H1 (cell line): ENCODE measurements around the gene TTBK1. TPM values are rescaled to one million over a fixed set of nuclear protein-coding genes. Genes with fewer than 3 reads are reported as not detected.

Source experiments
- CTCF ChIA-PET: fragments of 300-600 bp; sonication (Branson Sonifier 250); formaldehyde crosslinking; loops from one replicate; lab custom pipeline; 2021; ENCODE audit not compliant: partially characterized antibody; lab: Charles Lee
- POLR2A ChIA-PET: fragments of 300-600 bp; sonication (Branson Sonifier 250); formaldehyde crosslinking; loops from one replicate; lab custom pipeline; 2021; ENCODE audit warnings: inconsistent platforms; ENCODE audit not compliant: partially characterized antibody; lab: Charles Lee
- DNase-seq, 2 experiments: peaks; one replicate each; pipeline versions ENCODE4 v3.0.0 to v3.0.0-alpha.2; 2010 to 2022; ENCODE audit warnings: low spot score in 2 of 2, low read depth in 1 of 2, mixed read lengths in 1 of 2
- FAIRE-seq: peaks from 2 replicates; lab custom pipeline; 2011; peaks lifted over from hg19 to GRCh38; lab: Jason Lieb, UNC
- H2AFZ ChIP-seq: 2 replicates; pipeline ENCODE4 v1.8.1; 2012; ENCODE audit warnings: low read length, inconsistent platforms
- H2AK5ac ChIP-seq: 2 replicates; pipeline ENCODE4 v1.6.1; 2013; ENCODE audit warnings: low read depth, low read length
- H2BK120ac ChIP-seq: replicated peaks from 2 replicates; pipeline ENCODE3; 2013; ENCODE audit warnings: low read depth, low read length, inconsistent platforms
- H2BK12ac ChIP-seq: 2 replicates; pipeline ENCODE4 v1.6.1; 2013; ENCODE audit warnings: low read depth, low read length
- H2BK15ac ChIP-seq: 2 replicates; pipeline ENCODE4 v1.6.1; 2013; ENCODE audit warnings: low read length
- H2BK20ac ChIP-seq: 2 replicates; pipeline ENCODE4 v1.6.1; 2013; ENCODE audit warnings: low read length
- H2BK5ac ChIP-seq: 2 replicates; pipeline ENCODE4 v1.6.1; 2013; ENCODE audit warnings: low read depth, low read length
- H3K14ac ChIP-seq: 2 replicates; pipeline ENCODE4 v1.6.1; 2013; ENCODE audit warnings: inconsistent platforms; ENCODE audit not compliant: insufficient read length
- H3K18ac ChIP-seq: 2 replicates; pipeline ENCODE4 v1.6.1; 2013; ENCODE audit warnings: low read length; ENCODE audit errors: extremely low read depth
- H3K23ac ChIP-seq: 2 replicates; pipeline ENCODE4 v1.6.1; 2013; ENCODE audit warnings: inconsistent platforms; ENCODE audit not compliant: insufficient read length
- H3K23me2 ChIP-seq: 2 replicates; pipeline ENCODE4 v1.6.1; 2013; ENCODE audit warnings: low read depth, low read length
- H3K27ac ChIP-seq: 2 replicates; pipeline ENCODE4 v1.6.1; 2011; ENCODE audit warnings: low read depth, low read length, inconsistent platforms
- H3K27me3 ChIP-seq, 4 experiments: replicated peaks in 1 of 4; 1 replicate in 1 of 4; 2 replicates in 3 of 4; pipeline versions ENCODE4 v1.6.1 to v1.8.1; 2011 to 2013; ENCODE audit warnings: low read length in 3 of 4, mild to moderate bottlenecking in 3 of 4, inconsistent platforms in 2 of 4, mixed read lengths in 2 of 4, moderate library complexity in 1 of 4; ENCODE audit not compliant: control insufficient read depth in 3 of 4, insufficient read depth in 3 of 4; ENCODE audit errors: extremely low read depth in 1 of 4
- H3K36me3 ChIP-seq, 4 experiments: 2 replicates each; pipeline versions ENCODE4 v1.6.1 to v1.8.1; 2011 to 2013; ENCODE audit warnings: mild to moderate bottlenecking in 4 of 4, low read length in 3 of 4, moderate library complexity in 2 of 4, control low read depth in 1 of 4, inconsistent platforms in 1 of 4; ENCODE audit not compliant: insufficient read depth in 4 of 4, control insufficient read depth in 2 of 4
- H3K4ac ChIP-seq: replicated peaks from 2 replicates; pipeline ENCODE3; 2013; ENCODE audit warnings: low read length, low read depth, mixed read lengths, inconsistent platforms; ENCODE audit not compliant: insufficient read length
- H3K4me1 ChIP-seq, 4 experiments: replicated peaks in 1 of 4; 1 replicate in 1 of 4; 2 replicates in 3 of 4; pipeline versions ENCODE4 v1.6.1 to v1.8.1; 2011 to 2013; ENCODE audit warnings: low read length in 3 of 4, inconsistent platforms in 2 of 4, mixed read lengths in 1 of 4; ENCODE audit not compliant: insufficient read depth in 4 of 4, control insufficient read depth in 3 of 4
- H3K4me2 ChIP-seq, 2 experiments: 2 replicates each; pipeline versions ENCODE4 v1.6.1 to v1.8.1; 2011 to 2013; ENCODE audit warnings: low read depth in 2 of 2, low read length in 2 of 2, control low read depth in 1 of 2, inconsistent platforms in 1 of 2, mild to moderate bottlenecking in 1 of 2; ENCODE audit not compliant: insufficient read depth in 1 of 2
- H3K4me3 ChIP-seq, 4 experiments: fragments of 200-600, 300-600 bp in 1 of 4; sonication (generic), shearing (Covaris generic), sonication (Bioruptor Twin) in 1 of 4; 2 replicates each; pipeline versions ENCODE4 v1.5.1 to v1.8.1; 2011 to 2016; ENCODE audit warnings: low read length in 4 of 4, low read depth in 3 of 4, control low read depth in 2 of 4, inconsistent platforms in 2 of 4, mild to moderate bottlenecking in 2 of 4, mixed read lengths in 1 of 4, moderate library complexity in 1 of 4; ENCODE audit not compliant: insufficient read depth in 2 of 4; ENCODE audit errors: extremely low read depth in 1 of 4
- H3K56ac ChIP-seq: replicated peaks from 2 replicates; pipeline ENCODE3; 2013; ENCODE audit warnings: low read depth, mild to moderate bottlenecking, mixed read lengths, low read length, inconsistent platforms; ENCODE audit not compliant: insufficient read length
- H3K79me1 ChIP-seq: 2 replicates; pipeline ENCODE4 v1.6.1; 2013; ENCODE audit warnings: low read depth, low read length, control low read depth
- H3K79me2 ChIP-seq, 2 experiments: 2 replicates each; pipeline versions ENCODE4 v1.6.1 to v1.8.1; 2012 to 2013; ENCODE audit warnings: low read length in 2 of 2, mild to moderate bottlenecking in 2 of 2, inconsistent platforms in 1 of 2; ENCODE audit not compliant: insufficient read depth in 2 of 2, control insufficient read depth in 1 of 2
- H3K9ac ChIP-seq, 4 experiments: replicated peaks in 1 of 4; 1 replicate in 1 of 4; 2 replicates in 3 of 4; pipeline versions ENCODE4 v1.6.1 to v1.8.1; 2011 to 2013; ENCODE audit warnings: low read depth in 3 of 4, low read length in 3 of 4, control low read depth in 2 of 4, mild to moderate bottlenecking in 2 of 4, moderate library complexity in 2 of 4, inconsistent platforms in 1 of 4; ENCODE audit errors: extremely low read depth in 1 of 4
- H3K9me3 ChIP-seq, 2 experiments: 2 replicates each; pipeline versions ENCODE4 v1.6.1 to v1.8.1; 2012 to 2013; ENCODE audit warnings: mild to moderate bottlenecking in 2 of 2, moderate library complexity in 2 of 2, control low read depth in 1 of 2, inconsistent platforms in 1 of 2, low read depth in 1 of 2, low read length in 1 of 2, mixed read lengths in 1 of 2; ENCODE audit not compliant: insufficient read depth in 2 of 2
- H4K20me1 ChIP-seq, 2 experiments: replicated peaks in 1 of 2; 2 replicates each; pipeline versions ENCODE3 to v1.8.1; 2011 to 2013; ENCODE audit warnings: inconsistent platforms in 2 of 2, low read length in 2 of 2, mild to moderate bottlenecking in 1 of 2; ENCODE audit not compliant: insufficient read depth in 2 of 2, control insufficient read depth in 1 of 2
- H4K5ac ChIP-seq: 2 replicates; pipeline ENCODE4 v1.6.1; 2013; ENCODE audit warnings: low read length, low read depth, mixed read lengths, inconsistent platforms; ENCODE audit not compliant: insufficient read length
- H4K8ac ChIP-seq: 2 replicates; pipeline ENCODE4 v1.8.0; 2013; ENCODE audit warnings: mild to moderate bottlenecking, moderate library complexity, low read length, inconsistent platforms; ENCODE audit not compliant: insufficient read depth; ENCODE audit errors: extremely low read depth
- H4K91ac ChIP-seq: replicated peaks from 2 replicates; pipeline ENCODE3; 2013; ENCODE audit warnings: low read length, mixed read lengths, inconsistent platforms; ENCODE audit not compliant: insufficient read length
- ATF3 ChIP-seq: IDR thresholded peaks from 2 replicates; pipeline ENCODE4 v1.6.1; 2011; ENCODE audit warnings: low read depth, mild to moderate bottlenecking, low read length; ENCODE audit not compliant: insufficient read depth
- BRCA1 ChIP-seq: IDR thresholded peaks from 2 replicates; pipeline ENCODE4 v1.6.1; 2012; ENCODE audit warnings: low read depth, low read length, improper control_type of control experiment
- CREB1 ChIP-seq: IDR thresholded peaks from 2 replicates; pipeline ENCODE4 v1.6.1; 2012; ENCODE audit warnings: inconsistent platforms
- CTBP2 ChIP-seq: IDR thresholded peaks from 2 replicates; pipeline ENCODE4 v1.7.0; 2011; ENCODE audit warnings: borderline replicate concordance, mild to moderate bottlenecking, moderate library complexity, mixed read lengths, low read length; ENCODE audit not compliant: insufficient read depth, insufficient read length
- EP300 ChIP-seq, 2 experiments: IDR thresholded peaks; 1 replicate in 1 of 2; 2 replicates in 1 of 2; pipeline ENCODE4 v1.6.1; 2011 to 2012; ENCODE audit warnings: low read depth in 2 of 2, low read length in 2 of 2, mild to moderate bottlenecking in 2 of 2, borderline replicate concordance in 1 of 2, inconsistent platforms in 1 of 2, moderate library complexity in 1 of 2
- GTF2F1 ChIP-seq: IDR thresholded peaks from 2 replicates; pipeline ENCODE4 v1.6.1; 2012; ENCODE audit warnings: low read depth, low read length, improper control_type of control experiment, borderline replicate concordance
- KDM1A ChIP-seq: fragments of 200-600, 300-600 bp; sonication (generic); IDR thresholded peaks from 2 replicates; pipeline ENCODE4 v1.7.1; 2016; ENCODE audit warnings: mild to moderate bottlenecking, low read length, borderline replicate concordance
- SIN3A ChIP-seq, 2 experiments: IDR thresholded peaks in 1 of 2; conservative IDR thresholded peaks in 1 of 2; 2 replicates each; pipeline ENCODE4 v1.6.1; 2011 to 2012; ENCODE audit warnings: low read length in 2 of 2, improper control_type of control experiment in 1 of 2, low read depth in 1 of 2, mild to moderate bottlenecking in 1 of 2
- YY1 ChIP-seq: IDR thresholded peaks from 2 replicates; pipeline ENCODE4 v1.6.1; 2011; ENCODE audit warnings: low read depth, mild to moderate bottlenecking, low read length
- WGBS, 2 experiments: shearing (Covaris generic) in 1 of 2; methylation state at CpG; one replicate each; pipeline versions ENCODE4 v1.1.6 to v1.1.7; 2013 to 2015; ENCODE audit warnings: low lambda C conversion rate in 2 of 2, mixed read lengths in 2 of 2, inconsistent platforms in 1 of 2, low coverage in 1 of 2, missing lambda C conversion rate in 1 of 2; ENCODE audit not compliant: insufficient replicate concordance in 2 of 2, insufficient coverage in 1 of 2, insufficient read length in 1 of 2; ENCODE audit errors: extremely low coverage in 1 of 2, missing lambda C conversion rate in 1 of 2; 5-methylcytosine and 5-hydroxymethylcytosine counted together
- polyA plus RNA-seq, 7 experiments: library from polyadenylated mRNA; depleted of rRNA in 3 of 7; stranded (reverse) in 5 of 7; unstranded in 2 of 7; fragments of >200 nt in 5 of 7; fragments of 200-250 nt in 2 of 7; gene quantifications; 1 replicate in 5 of 7; 2 replicates in 1 of 7; 4 replicates in 1 of 7; pipeline versions ENCODE4 v1.2.1 to v1.2.3, GENCODE V29; 2011 to 2013; ENCODE audit warnings: missing spikeins in 2 of 7, mixed read lengths in 2 of 7
- total RNA-seq: library from RNA; stranded (reverse); fragmentation: NEBNext Ultra II Directional; extraction: Animal tissue kit (Norgen Biotek cat#: 25700); gene quantifications from 2 replicates; pipeline ENCODE4 v1.2.1, GENCODE V29; 2021
- TF ChIP-seq, protein P1 (sequence below): IDR thresholded peaks from 2 replicates; pipeline ENCODE4 v1.6.1; 2012; ENCODE audit warnings: low read length, inconsistent platforms

TTBK1 gene
- total and polyA plus RNA-seq, 2 of the 8 experiments (the other 6 are each of a cell fraction or from before 2014, with no cell fraction given), result 0.53 to 1.6 TPM

DNA sequence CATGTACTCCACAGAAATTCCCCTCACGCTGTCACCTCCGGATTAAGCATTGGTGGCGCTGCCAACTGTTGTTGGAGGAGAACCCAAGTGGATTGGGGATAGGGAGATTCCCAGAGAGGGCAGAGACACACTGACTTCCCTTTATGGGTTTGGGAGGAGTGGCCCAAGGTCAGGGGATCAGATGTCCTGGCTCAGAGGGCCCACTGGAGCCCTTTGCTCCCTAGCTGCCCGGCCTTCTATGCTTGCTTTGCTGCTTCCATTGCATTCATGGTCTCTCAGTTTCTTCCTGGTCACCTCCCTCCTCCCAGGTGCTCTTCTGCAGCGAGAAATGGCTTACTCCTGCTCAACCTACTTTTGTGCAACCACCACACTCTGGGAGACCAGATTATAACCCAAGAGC is 46.9 kb upstream of the TTBK1 start:
- WGBS, 2 experiments, result 84% methylated on average over 5 of the region's 5 CpGs; no CpG with 5 or more reads in 1 of the 2 experiments
- Histone ChIP-seq H4K5ac (no peak overlapping the region), H3K4me2 (no peak overlapping the region), H2BK5ac (no peak overlapping the region), H3K27me3 (no peaks in the 10 kb centered on the region), H3K9ac (no peak overlapping the region), H3K23ac (no peak overlapping the region), H3K36me3 (no peaks in the 10 kb centered on the region), H3K23me2 (no peaks in the 10 kb centered on the region), H3K4me3 (no peak overlapping the region), H2AK5ac (no peak overlapping the region), H3K9me3 (no peaks in the 10 kb centered on the region), H2AFZ (no peak overlapping the region), H3K56ac (no peak overlapping the region), H3K4me1 (no peaks in the 10 kb centered on the region), H3K14ac (no peak overlapping the region), H2BK120ac (no peak overlapping the region), H4K8ac (no peak overlapping the region), H2BK20ac (no peak overlapping the region), H2BK15ac (no peak overlapping the region), H3K27ac (no peak overlapping the region), H3K4ac (no peak overlapping the region), H4K91ac (no peak overlapping the region), H3K79me1 (no peaks in the 10 kb centered on the region), H4K20me1 (no peaks in the 10 kb centered on the region), H3K18ac (no peak overlapping the region), H3K79me2 (no peaks in the 10 kb centered on the region), H2BK12ac (no peak overlapping the region)
- CTCF ChIA-PET, result interaction anchor here (0.7 to 1.5 kb wide), 3 partner anchors 16 to 100 kb away, joined by 4 to 10 read pairs (median 5); no protein-coding TSS in a partner anchor
- POLR2A ChIA-PET, result interaction anchor here (1.0 to 1.3 kb wide), 3 partner anchors 16 to 26 kb away, joined by 3 to 4 read pairs (median 3); no protein-coding TSS in a partner anchor
- no peak for DNase-seq
- no peak for FAIRE-seq
- TF ChIP-seq SIN3A (conservative IDR thresholded peaks at IDR 0.05 in 1 of 2, IDR thresholded peaks at IDR 0.05 in 1 of 2; ENCODE audit: low read depth in 1 of 2, low read length in 2 of 2), result no peak
- TF ChIP-seq CREB1, result no peak
- no peak for TF ChIP-seq EP300 (IDR thresholded peaks at IDR 0.05; ENCODE audit: borderline replicate concordance in 1 of 2, low read depth in 2 of 2, low read length in 2 of 2)
- no peak for TF ChIP-seq CTBP2
- TF ChIP-seq ATF3, result no peak
- TF ChIP-seq KDM1A, result no peak
- TF ChIP-seq YY1, result no peak
- TF ChIP-seq, protein P1, sequence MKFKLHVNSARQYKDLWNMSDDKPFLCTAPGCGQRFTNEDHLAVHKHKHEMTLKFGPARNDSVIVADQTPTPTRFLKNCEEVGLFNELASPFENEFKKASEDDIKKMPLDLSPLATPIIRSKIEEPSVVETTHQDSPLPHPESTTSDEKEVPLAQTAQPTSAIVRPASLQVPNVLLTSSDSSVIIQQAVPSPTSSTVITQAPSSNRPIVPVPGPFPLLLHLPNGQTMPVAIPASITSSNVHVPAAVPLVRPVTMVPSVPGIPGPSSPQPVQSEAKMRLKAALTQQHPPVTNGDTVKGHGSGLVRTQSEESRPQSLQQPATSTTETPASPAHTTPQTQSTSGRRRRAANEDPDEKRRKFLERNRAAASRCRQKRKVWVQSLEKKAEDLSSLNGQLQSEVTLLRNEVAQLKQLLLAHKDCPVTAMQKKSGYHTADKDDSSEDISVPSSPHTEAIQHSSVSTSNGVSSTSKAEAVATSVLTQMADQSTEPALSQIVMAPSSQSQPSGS, result no peak
- TF ChIP-seq GTF2F1, result no peak
- no peak for TF ChIP-seq BRCA1
